ENCODE measurements around the gene TMIGD2.

DNA sequence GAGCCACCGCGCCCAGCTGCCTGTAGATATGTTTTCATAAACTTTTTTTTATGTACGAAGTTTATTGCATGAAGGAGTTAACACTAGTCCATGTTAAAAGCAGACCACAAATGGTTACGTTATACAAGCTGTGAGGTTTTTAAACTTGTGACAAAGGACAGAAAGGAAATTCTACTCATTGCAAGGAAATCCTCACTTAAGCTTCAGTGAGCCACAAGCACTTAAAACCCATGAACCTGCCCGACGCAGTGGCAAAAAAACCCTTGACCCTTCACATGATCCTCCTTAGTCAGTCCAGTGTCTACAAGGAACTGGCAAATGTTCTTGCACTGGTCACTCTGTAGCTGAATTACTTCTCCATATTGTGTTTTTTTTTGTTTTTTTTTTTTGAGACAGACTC, 45.3 kb upstream of the TMIGD2 start:
- TF ChIP-seq POLR2A (IDR thresholded peaks at IDR 0.05), result no peak
- TF ChIP-seq, protein P1, sequence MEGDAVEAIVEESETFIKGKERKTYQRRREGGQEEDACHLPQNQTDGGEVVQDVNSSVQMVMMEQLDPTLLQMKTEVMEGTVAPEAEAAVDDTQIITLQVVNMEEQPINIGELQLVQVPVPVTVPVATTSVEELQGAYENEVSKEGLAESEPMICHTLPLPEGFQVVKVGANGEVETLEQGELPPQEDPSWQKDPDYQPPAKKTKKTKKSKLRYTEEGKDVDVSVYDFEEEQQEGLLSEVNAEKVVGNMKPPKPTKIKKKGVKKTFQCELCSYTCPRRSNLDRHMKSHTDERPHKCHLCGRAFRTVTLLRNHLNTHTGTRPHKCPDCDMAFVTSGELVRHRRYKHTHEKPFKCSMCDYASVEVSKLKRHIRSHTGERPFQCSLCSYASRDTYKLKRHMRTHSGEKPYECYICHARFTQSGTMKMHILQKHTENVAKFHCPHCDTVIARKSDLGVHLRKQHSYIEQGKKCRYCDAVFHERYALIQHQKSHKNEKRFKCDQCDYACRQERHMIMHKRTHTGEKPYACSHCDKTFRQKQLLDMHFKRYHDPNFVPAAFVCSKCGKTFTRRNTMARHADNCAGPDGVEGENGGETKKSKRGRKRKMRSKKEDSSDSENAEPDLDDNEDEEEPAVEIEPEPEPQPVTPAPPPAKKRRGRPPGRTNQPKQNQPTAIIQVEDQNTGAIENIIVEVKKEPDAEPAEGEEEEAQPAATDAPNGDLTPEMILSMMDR (IDR thresholded peaks at IDR 0.05), result no peak
